Activated T-cell treated with anti-CD3 and anti-CD28 coated beads, Interleukin-2, amount 50 U/mL, for 72 hours (primary cell): ENCODE measurements around the gene C22orf23. TPM values are rescaled to one million over a fixed set of nuclear protein-coding genes. Genes with fewer than 3 reads are reported as not detected.
"Not testable (repeated sequence)": the region's sequence is repeated elsewhere in the genome, so short reads cannot be mapped to it uniquely, and the experiment has no call there.

ENCODE experiments used
- ATAC-seq, 2 donors: fragments of 150-1000 bp; cut with Tn5 transposase; replicated peaks in 1 of 2; 2 replicates each; pipeline ENCODE4 v1.10.0; 2021; ENCODE audit warnings: moderate library complexity in 2 of 2, mild to moderate bottlenecking in 1 of 2
- DNase-seq, 2 donors: peaks; one replicate each; pipeline ENCODE4 v3.0.0; 2021 to 2022; ENCODE audit warnings: mixed read lengths in 1 of 2
- H3K27ac Mint-ChIP-seq: one replicate; pipeline ENCODE4 v1.8.0; 2022; ENCODE audit warnings: mild to moderate bottlenecking, moderate library complexity, mixed read lengths
- H3K27me3 Mint-ChIP-seq: one replicate; pipeline ENCODE4 v1.8.0; 2022; ENCODE audit warnings: low read depth, mixed read lengths
- H3K36me3 Mint-ChIP-seq, 2 donors: one replicate each; pipeline ENCODE4 v1.8.0; 2022; ENCODE audit warnings: mixed read lengths in 2 of 2, mild to moderate bottlenecking in 1 of 2; ENCODE audit not compliant: insufficient read depth in 2 of 2
- H3K4me1 Mint-ChIP-seq: one replicate; pipeline ENCODE4 v1.8.0; 2022; ENCODE audit warnings: low read depth, mixed read lengths
- H3K4me3 Mint-ChIP-seq, 2 donors: one replicate each; pipeline ENCODE4 v1.8.0; 2022; ENCODE audit warnings: mild to moderate bottlenecking in 2 of 2, mixed read lengths in 2 of 2, moderate library complexity in 2 of 2
- H3K9me3 Mint-ChIP-seq, 2 donors: one replicate each; pipeline ENCODE4 v1.8.0; 2022; ENCODE audit warnings: mixed read lengths in 2 of 2
- total RNA-seq, 2 donors: library from RNA; stranded (reverse); gene quantifications; one replicate each; pipeline ENCODE4 v1.2.3, GENCODE V29; 2022

The C22orf23 gene
- total RNA-seq, 2 donors from 2014 or later: 0.19 to 0.30 TPM

DNA sequence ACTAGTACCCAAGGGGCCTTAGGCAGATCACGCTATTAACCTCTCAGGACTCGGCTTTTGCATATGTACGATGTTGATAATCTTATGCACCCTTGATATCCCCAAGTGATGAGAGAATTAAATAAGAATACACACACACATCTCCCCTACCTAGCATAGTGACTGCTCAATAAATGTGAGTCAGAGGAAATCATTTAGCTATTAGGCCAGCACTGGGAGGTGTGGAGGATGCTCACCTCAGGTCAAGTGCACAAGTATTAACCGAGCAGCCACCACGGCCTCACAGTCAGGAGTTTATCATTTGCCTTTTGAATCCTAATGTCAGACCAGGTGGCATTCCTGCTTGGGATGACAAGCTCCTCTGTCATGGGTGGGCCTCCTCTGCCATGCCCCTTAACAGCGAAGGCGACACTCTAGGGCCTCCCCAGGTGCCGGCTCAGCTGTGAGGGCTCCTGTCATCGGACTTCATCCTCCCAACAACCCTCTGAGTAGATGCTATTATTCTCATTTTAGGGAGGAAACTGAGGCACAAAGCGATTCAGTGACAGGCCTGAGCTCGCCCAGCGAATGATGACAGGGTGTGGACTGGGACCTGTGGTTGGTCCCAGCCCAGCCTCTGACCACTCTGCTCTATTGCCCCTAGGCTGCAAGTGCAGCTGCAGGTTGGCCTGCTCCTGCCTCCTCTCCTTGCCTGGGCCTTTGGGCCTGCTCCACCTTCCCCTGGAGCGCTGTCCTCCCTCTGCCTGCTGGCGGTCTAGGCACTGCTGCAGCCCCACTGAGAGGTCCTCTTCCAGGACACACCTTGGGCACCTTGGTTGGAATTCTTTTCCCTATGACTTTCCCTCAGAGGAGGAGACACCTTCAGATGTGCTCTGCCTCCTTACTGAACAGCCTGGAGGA, 36.0 kb upstream of the C22orf23 start:
- no peak overlapping the region for H3K4me3 Mint-ChIP-seq
- no peaks in the 10 kb centered on the region for H3K27me3 Mint-ChIP-seq
- no peak overlapping the region for H3K27ac Mint-ChIP-seq
- ATAC-seq (no peak), DNase-seq (no peak)
- no peaks in the 10 kb centered on the region for H3K9me3 Mint-ChIP-seq
- no peaks in the 10 kb centered on the region for H3K36me3 Mint-ChIP-seq
- no peaks in the 10 kb centered on the region for H3K4me1 Mint-ChIP-seq

DNA sequence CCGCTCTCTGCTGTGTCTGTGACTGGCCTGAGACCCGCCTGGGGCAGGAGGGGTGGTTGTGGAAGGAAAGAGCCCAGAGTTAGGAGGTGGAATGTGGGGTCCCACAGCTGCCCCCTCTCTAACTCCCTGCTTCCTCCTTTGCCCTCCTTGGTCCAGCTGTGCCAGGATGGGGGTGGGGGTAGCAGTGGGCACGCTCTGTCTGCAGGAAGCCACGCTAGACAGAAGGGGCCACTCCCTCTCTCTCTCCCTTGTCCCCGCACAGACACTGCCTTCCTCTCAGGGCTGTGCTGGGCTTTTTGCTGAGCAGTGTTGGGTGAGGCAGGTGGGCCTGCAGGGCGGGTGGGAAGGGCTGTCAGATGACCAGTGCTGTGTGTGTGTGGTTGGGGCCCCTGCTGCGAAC, 33.0 kb upstream of the C22orf23 start:
- H3K4me1 Mint-ChIP-seq: no peaks in the 10 kb centered on the region
- ATAC-seq: no peak
- no peaks in the 10 kb centered on the region for H3K9me3 Mint-ChIP-seq
- H3K4me3 Mint-ChIP-seq: no peak overlapping the region
- H3K27ac Mint-ChIP-seq: no peak overlapping the region
- no peaks in the 10 kb centered on the region for H3K27me3 Mint-ChIP-seq
- H3K36me3 Mint-ChIP-seq: no peaks in the 10 kb centered on the region
- no peak for DNase-seq

DNA sequence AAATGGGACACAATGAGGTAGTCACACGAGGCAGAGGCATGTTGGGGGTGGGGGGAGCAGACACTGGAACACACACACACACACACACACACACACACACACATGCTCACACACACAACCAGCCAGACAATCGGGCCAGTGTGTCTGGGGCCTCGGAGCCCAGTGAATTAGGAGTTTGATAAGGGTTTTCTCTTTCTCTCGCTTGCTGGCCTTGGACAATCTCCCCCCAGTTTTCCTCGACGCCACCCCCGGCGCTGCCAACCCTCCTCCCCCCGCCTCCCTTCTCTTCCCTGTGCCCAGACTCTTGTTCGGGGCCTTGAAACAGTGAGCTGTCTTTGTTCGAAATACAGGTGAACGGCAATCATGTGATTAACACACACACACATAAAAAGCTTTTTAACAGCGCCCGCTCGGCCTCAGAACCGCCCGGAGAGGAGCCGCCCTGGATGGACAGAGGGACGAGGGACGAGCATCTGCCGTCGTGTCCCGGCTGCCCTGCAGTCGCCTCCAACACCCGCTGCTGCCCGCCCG, 32.4 kb upstream of the C22orf23 start:
- no peak overlapping the region for H3K27ac Mint-ChIP-seq
- H3K9me3 Mint-ChIP-seq: no peaks in the 10 kb centered on the region

DNA sequence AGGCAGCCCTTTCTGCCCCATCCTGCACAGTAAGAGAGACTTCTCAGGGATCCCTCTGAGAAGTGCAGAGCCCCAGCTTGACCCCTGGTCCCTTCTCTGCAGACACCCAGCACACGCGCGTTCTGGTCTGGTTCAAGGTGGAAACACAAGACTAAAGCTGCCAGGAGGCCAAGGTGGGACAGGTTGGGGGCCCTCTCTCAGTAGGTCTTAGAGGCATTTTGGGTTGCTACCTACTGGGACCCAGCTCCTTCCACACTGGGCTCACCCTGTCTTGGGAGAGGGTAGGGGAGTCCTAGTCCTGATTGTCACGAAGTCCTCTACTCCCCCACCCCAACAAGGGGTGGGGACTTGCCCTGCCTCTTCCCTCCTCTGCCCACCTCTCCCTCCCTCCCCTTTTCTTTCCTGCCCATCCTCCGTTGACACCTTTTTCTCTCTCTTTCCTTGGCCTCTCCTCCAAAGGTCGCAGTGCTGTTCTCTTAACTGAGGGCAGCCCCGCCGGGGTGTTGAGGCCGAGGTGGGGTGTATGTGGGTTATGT, 31.7 kb upstream of the C22orf23 start:
- H3K27me3 Mint-ChIP-seq: no peaks in the 10 kb centered on the region
- DNase-seq: no peak
- no peaks in the 10 kb centered on the region for H3K36me3 Mint-ChIP-seq

More for the DNA sequence above, 32.4 kb upstream of the C22orf23 start:
- no peak for ATAC-seq
- H3K36me3 Mint-ChIP-seq: no peaks in the 10 kb centered on the region
- no peaks in the 10 kb centered on the region for H3K27me3 Mint-ChIP-seq
- no peak overlapping the region for H3K4me3 Mint-ChIP-seq
- DNase-seq: no peak
- H3K4me1 Mint-ChIP-seq: no peaks in the 10 kb centered on the region

DNA sequence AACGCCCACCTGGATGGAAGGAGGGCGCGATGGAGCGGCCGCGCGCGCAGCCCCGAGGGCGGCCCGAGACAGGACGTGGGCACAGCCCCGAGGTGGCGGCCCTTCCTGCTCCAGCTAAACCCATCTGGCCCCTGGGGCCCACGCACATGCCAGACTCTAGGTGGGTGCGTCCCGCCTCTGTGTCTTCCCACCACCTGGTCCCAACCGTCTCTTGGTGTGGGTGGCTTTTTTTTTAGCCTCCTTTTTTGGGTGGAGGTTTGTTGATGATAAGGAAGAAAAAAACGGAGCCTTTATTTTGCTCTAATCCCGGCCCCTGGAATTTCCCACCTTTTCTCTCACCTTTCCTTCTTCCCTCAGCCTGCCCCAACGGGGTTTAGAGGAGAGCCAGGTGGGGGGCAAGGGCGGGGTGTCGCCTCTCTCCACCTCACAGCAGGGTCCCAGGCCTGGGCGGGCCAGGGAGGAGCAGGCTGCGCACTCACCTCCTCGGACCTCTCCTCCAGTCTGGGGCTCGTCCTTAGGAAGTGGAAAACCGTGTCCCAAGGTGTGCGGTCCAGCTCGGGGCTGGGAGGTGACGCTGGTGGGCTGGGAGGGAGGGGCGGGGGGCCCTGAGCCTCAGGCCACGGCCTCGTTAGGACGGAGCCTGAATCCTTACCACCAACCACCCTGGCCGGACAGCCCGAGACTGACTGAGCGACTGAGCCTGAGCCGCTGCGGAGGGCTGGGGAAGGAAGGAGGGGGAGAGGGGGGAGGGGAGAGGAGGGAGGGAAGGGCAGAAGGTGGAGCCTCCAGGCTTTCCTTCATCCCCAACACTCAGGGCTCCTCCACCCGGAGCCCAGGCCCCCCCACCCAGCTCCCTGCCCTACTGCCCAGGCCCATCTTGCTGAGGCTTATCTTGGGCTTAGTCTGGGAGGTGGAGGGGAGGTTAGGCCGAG, 30.7 kb upstream of the C22orf23 start, which contains the start of gene SOX10:
Gene SOX10, minus strand, starts transcription at position 696 of the 932 bp plus-strand sequence. CDS start 771 bp downstream, outside the sequence.
- H3K27me3 Mint-ChIP-seq: no peaks in the 10 kb centered on the region
- H3K4me1 Mint-ChIP-seq: no peaks in the 10 kb centered on the region
- no peak within 1 kb of the TSS for H3K27ac Mint-ChIP-seq
- H3K36me3 Mint-ChIP-seq: no peaks in the 10 kb centered on the region
- DNase-seq (no peak), ATAC-seq (no peak)
- H3K4me3 Mint-ChIP-seq: no peak within 1 kb of the TSS
- no peaks in the 10 kb centered on the region for H3K9me3 Mint-ChIP-seq

More for the DNA sequence above, 31.7 kb upstream of the C22orf23 start:
- Mint-ChIP-seq H3K4me1 (no peaks in the 10 kb centered on the region), H3K27ac (no peak overlapping the region), H3K9me3 (no peaks in the 10 kb centered on the region), H3K4me3 (no peak overlapping the region)
- no peak for ATAC-seq

DNA sequence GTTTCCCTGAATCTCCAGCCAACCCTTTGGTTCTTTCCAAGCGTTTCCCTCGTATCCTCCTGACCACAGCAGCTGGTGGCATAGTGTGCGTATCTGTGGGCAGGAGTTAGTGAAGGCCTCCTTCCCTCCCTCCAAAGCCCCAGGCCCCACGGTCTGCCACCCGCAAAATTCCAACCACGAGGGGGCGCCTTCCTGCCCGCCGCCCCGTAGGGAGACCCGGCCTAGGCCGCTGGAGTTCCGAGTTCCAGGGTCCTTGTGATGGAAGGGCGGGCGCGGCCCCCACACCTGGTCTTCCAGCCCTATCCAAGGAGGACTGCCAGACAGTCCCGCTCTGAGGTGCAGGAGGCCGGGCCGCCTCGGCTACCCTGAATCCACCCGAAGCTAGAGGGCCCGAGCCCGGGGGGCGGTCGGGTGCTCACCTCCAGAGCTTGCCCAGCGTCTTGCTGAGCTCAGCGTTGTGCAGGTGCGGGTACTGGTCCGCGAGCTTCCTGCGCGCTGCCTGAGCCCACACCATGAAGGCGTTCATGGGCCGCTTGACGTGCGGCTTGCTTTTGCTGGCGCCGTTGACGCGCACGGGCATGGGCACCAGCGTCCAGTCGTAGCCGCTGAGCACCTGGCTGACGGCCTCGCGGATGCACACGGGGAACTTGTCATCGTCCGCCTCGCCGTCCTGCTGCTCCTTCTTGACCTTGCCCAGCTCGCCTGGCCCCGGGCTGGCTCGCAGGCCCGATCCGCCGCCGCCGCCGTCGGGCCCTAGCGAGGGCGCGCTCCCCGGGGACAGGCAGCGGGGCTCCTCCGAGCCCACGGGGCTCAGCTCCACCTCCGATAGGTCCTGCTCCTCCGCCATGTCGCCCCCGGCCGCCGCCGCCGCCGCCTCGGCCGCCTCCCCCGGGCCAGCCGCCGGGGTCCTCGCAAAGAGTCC, 29.8 kb upstream of the C22orf23 start:
- H3K4me1 Mint-ChIP-seq: no peaks in the 10 kb centered on the region
- H3K4me3 Mint-ChIP-seq: no peak overlapping the region
- H3K36me3 Mint-ChIP-seq: no peaks in the 10 kb centered on the region
- H3K27me3 Mint-ChIP-seq: no peaks in the 10 kb centered on the region
- no peaks in the 10 kb centered on the region for H3K9me3 Mint-ChIP-seq
- DNase-seq (no peak), ATAC-seq (no peak)
- no peak overlapping the region for H3K27ac Mint-ChIP-seq

DNA sequence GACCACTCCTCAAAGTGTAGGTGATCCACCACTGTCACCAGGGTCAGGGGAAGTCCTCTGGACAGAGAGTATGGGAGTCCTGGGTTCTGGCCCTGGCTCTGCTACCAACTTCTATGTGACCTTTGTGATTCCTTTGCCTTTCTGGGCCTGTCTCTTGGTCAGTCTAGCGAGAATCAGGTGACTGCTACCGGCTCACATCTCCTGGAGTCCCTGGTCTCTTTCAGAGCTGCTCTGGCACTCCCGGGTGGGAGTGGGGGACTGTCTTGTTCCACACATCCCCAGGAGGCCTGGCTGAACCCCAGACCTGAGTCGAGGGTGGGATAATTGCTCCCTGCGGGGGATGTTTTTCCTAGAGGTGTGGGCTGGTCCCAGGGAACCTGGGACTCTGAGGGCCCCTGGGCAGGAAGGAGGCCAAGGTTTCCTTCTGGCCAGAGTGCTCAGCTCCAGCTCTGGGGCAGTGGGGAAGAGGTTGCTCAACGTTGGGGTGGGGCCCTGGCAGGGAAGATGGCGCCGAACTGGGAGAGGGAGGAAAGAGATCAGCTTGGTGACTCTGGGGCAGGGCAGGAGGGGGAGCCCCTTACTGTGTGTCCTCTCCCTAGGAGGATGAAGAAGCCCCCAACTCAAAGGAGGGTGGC, 28.9 kb upstream of the C22orf23 start:
- H3K4me3 Mint-ChIP-seq: no peak overlapping the region
- H3K27me3 Mint-ChIP-seq: no peaks in the 10 kb centered on the region
- DNase-seq (no peak), ATAC-seq (no peak)
- no peak overlapping the region for H3K27ac Mint-ChIP-seq
- no peaks in the 10 kb centered on the region for H3K9me3 Mint-ChIP-seq
- no peaks in the 10 kb centered on the region for H3K36me3 Mint-ChIP-seq
- H3K4me1 Mint-ChIP-seq: no peaks in the 10 kb centered on the region

DNA sequence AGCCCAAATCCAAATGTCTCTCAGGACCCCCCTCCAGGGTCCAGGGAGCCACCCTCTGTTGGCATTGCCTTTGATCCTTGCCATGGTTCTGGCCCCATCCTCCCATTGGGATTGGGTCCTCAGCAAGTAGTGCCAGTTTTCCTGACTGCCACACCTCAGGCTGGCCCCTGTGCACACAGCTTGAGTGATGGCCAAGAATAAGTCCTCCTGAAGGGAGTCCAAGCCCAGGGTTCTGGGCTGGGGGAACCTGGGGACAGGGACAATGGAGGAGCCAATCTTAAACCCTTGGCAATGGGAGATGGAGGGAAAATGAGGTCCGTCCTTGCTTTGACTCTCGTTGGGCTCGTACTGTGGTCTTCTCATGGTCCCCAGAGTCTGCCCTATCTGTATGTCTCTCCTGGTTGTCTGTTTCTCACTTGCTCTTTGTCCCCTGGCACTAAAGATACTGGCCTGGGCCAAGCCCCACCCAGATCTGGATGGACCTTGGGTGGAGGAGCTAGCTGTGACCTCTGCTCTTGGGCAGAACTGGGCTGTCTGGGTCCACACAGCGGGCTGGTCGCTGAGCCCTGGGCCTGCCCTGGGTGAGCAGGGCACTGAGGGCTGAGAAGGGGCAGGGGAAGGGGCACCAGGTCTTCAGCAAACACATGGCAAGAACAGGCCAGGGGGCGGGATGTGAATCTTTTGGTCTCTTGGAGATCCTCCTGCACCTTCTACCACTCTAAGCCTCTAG, 28.0 kb upstream of the C22orf23 start:
- ATAC-seq (no peak), DNase-seq (no peak)
- no peaks in the 10 kb centered on the region for H3K9me3 Mint-ChIP-seq
- H3K4me1 Mint-ChIP-seq: no peaks in the 10 kb centered on the region
- H3K36me3 Mint-ChIP-seq: no peaks in the 10 kb centered on the region
- H3K27me3 Mint-ChIP-seq: no peaks in the 10 kb centered on the region
- no peak overlapping the region for H3K27ac Mint-ChIP-seq
- no peak overlapping the region for H3K4me3 Mint-ChIP-seq

DNA sequence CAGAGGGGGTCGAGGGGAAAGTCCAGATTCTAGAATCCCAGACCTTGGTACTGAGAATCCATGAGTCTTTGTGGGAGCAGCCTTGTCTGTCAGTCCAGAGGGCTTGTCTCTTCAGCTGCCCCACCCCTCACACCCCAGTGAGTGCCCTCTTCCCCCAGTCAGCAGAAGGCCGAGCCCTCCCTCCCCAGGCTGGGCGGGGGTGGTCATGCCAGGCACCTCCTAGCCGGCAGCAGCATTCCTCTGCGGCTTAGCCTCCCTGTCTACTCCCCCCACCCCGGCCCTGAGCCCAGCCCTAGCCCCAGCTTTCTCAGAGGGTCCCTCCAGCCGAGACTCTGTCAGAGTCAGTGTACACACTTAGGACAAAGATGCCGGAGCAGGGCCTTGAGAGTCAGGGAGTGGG, 26.4 kb upstream of the C22orf23 start:
- DNase-seq: no peak
- H3K9me3 Mint-ChIP-seq: no peaks in the 10 kb centered on the region
- no peaks in the 10 kb centered on the region for H3K4me1 Mint-ChIP-seq
- no peaks in the 10 kb centered on the region for H3K36me3 Mint-ChIP-seq
- ATAC-seq: no peak
- no peak overlapping the region for H3K4me3 Mint-ChIP-seq
- H3K27ac Mint-ChIP-seq: no peak overlapping the region
- no peaks in the 10 kb centered on the region for H3K27me3 Mint-ChIP-seq

DNA sequence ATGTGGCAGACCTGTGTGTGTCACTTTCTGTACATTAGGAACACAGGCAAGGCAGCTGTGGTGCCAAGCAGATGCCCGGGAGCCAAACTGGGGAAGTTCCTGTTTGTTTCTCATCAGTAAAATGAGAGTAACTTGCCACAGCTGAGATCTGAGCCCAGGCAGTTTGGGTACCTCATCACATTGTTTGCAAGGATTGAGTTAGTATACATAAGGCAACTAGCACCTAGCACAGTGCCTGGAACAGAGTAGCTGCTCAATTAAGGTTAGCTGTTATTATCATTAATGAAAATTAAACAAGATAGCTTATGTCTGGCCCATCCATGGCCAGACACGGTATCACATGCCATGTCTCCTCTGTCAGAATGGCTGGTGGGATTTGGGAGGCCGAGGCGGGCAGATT, 23.1 kb upstream of the C22orf23 start:
- DNase-seq (no peak), ATAC-seq (no peak)
- Mint-ChIP-seq H3K27me3 (no peaks in the 10 kb centered on the region), H3K4me3 (no peak overlapping the region), H3K9me3 (no peaks in the 10 kb centered on the region), H3K36me3 (no peaks in the 10 kb centered on the region), H3K27ac (no peak overlapping the region), H3K4me1 (no peaks in the 10 kb centered on the region)

DNA sequence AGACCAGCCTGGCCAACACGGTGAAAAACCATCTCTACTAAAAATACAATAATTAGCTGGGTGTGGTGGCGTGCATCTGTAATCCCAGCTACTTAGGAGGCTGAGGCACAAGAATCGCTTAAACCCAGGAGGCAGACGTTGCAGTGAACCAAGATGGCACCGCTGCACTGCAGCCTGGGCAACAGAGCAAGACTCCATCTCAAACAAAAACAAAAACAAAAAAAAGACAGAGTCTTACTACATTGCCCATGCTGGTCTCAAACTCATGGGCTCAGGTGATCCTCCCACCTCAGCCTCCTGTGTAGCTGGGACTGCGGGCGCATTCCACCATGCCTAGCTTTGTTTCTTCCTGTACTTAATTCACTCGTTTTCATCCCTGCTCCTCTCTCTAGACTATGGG, 22.6 kb upstream of the C22orf23 start:
- H3K36me3 Mint-ChIP-seq, H3K27ac Mint-ChIP-seq, H3K4me1 Mint-ChIP-seq, H3K27me3 Mint-ChIP-seq, ATAC-seq, H3K9me3 Mint-ChIP-seq, DNase-seq, H3K4me3 Mint-ChIP-seq: not testable (repeated sequence)
